Tibial nerve (tissue), 4 donors: ENCODE data around the gene PPM1L. TPM values are rescaled to one million over a fixed set of nuclear protein-coding genes. Genes with fewer than 3 reads are reported as not detected.
A peak's percentile ranks its signal among the peaks of the same experiment; 100 is the strongest.

Experiments
- DNase-seq, 2 donors: peaks; one replicate each; pipeline ENCODE4 v3.0.0-alpha.2; 2019; ENCODE audit warnings: low spot score in 2 of 2
- H3K27ac ChIP-seq, 4 donors: fragments of 200-600 bp; sonication (generic) in 3 of 4; one replicate each; pipeline ENCODE4 v1.5.1; 2017 to 2019; ENCODE audit warnings: mild to moderate bottlenecking in 1 of 4
- H3K27me3 ChIP-seq, 2 donors: fragments of 200-600 bp; sonication (generic) in 1 of 2; one replicate each; pipeline versions ENCODE4 v1.5.1 to v1.6.0; 2017 to 2019
- H3K36me3 ChIP-seq, 3 donors: fragments of 200-600 bp; sonication (generic); one replicate each; pipeline ENCODE4 v1.5.1; 2018 to 2019
- H3K4me1 ChIP-seq, 4 donors: fragments of 200-600 bp; sonication (generic) in 3 of 4; one replicate each; pipeline ENCODE4 v1.5.1; 2017 to 2019
- H3K4me3 ChIP-seq, 4 donors: fragments of 200-600 bp; sonication (generic) in 3 of 4; one replicate each; pipeline ENCODE4 v1.5.1; 2017 to 2019; ENCODE audit warnings: mild to moderate bottlenecking in 1 of 4, moderate library complexity in 1 of 4
- H3K9me3 ChIP-seq, 4 donors: fragments of 200-600 bp; sonication (generic) in 3 of 4; one replicate each; pipeline ENCODE4 v1.5.1; 2017 to 2019
- CTCF ChIP-seq, 5 experiments: fragments of 200-600 bp in 3 of 5; fragments of 450-650 bp in 2 of 5; sonication (generic) in 3 of 5; IDR thresholded peaks; one replicate each; pipeline ENCODE4 v1.5.1; 2016 to 2019; ENCODE audit warnings: antibody characterized with exemption in 5 of 5, mild to moderate bottlenecking in 3 of 5, moderate library complexity in 2 of 5
- EP300 ChIP-seq, 2 donors: sonication (generic); formaldehyde crosslinking; IDR thresholded peaks; one replicate each; pipeline ENCODE4 v1.6.1; 2017; ENCODE audit warnings: antibody characterized with exemption in 2 of 2, mild to moderate bottlenecking in 1 of 2
- POLR2A ChIP-seq, 2 donors: fragments of 450-650 bp; IDR thresholded peaks; one replicate each; pipeline ENCODE4 v1.6.1; 2017; ENCODE audit warnings: antibody characterized with exemption in 2 of 2, mild to moderate bottlenecking in 2 of 2, moderate library complexity in 2 of 2
- WGBS, 2 donors: methylation state at CpG; one replicate each; pipeline ENCODE4 v1.1.5; 2018; 5-methylcytosine and 5-hydroxymethylcytosine counted together
- total RNA-seq, 4 donors: library from RNA; depleted of rRNA; stranded (reverse); fragments of >200 nt; gene quantifications; one replicate each; pipeline ENCODE4 v1.1.0, GENCODE V29; 2016

PPM1L gene
- total RNA-seq, 4 donors from 2014 or later, result 13.2 to 41.0 (median 24.3) TPM

GRCh38 chr3:160911411-160911810, 155.4 kb downstream of the PPM1L start:
- H3K27me3 ChIP-seq, result no peaks in the 10 kb centered on the region
- TF ChIP-seq EP300 (IDR thresholded peaks at IDR 0.05), result no peak
- TF ChIP-seq CTCF (IDR thresholded peaks at IDR 0.05), result no peak
- TF ChIP-seq POLR2A (IDR thresholded peaks at IDR 0.05), result no peak

GRCh38 chr3:160916472-160916871, 160.4 kb downstream of the PPM1L start:
- TF ChIP-seq CTCF (IDR thresholded peaks at IDR 0.05) (no peak), EP300 (IDR thresholded peaks at IDR 0.05) (no peak), POLR2A (IDR thresholded peaks at IDR 0.05) (no peak)
- 75 to 88% methylated on average over 3 of the region's 3 CpGs for WGBS, 2 donors
- no peak overlapping the region for H3K4me3 ChIP-seq

More at GRCh38 chr3:160911411-160911810, 155.4 kb downstream of the PPM1L start:
- Histone ChIP-seq H3K36me3 (no peaks in the 10 kb centered on the region), H3K4me1 (no peaks in the 10 kb centered on the region), H3K27ac (no peak overlapping the region), H3K9me3 (peaks cover 0 to 5% (median 0%) of the 10 kb centered on the region in 4 donors), H3K4me3 (no peak overlapping the region)
- no peak for DNase-seq

GRCh38 chr3:160919942-160920341, 163.9 kb downstream of the PPM1L start:
- no peaks in the 10 kb centered on the region for H3K36me3 ChIP-seq
- DNase-seq, result no peak
- 81 to 91% methylated on average over 2 of the region's 2 CpGs for WGBS, 2 donors
- H3K4me3 ChIP-seq, result no peak overlapping the region
- H3K4me1 ChIP-seq, result peaks cover 0 to 4% (median 0%) of the 10 kb centered on the region in 4 donors
- TF ChIP-seq CTCF (IDR thresholded peaks at IDR 0.05) (no peak), EP300 (IDR thresholded peaks at IDR 0.05) (no peak), POLR2A (IDR thresholded peaks at IDR 0.05) (no peak)
- H3K9me3 ChIP-seq, result no peaks in the 10 kb centered on the region
- no peaks in the 10 kb centered on the region for H3K27me3 ChIP-seq
- no peak overlapping the region for H3K27ac ChIP-seq

More at GRCh38 chr3:160916472-160916871, 160.4 kb downstream of the PPM1L start:
- no peaks in the 10 kb centered on the region for H3K4me1 ChIP-seq
- no peaks in the 10 kb centered on the region for H3K9me3 ChIP-seq
- H3K27ac ChIP-seq, result no peak overlapping the region
- DNase-seq, result no peak
- H3K36me3 ChIP-seq, result no peaks in the 10 kb centered on the region
- H3K27me3 ChIP-seq, result no peaks in the 10 kb centered on the region

GRCh38 chr3:160921020-160921635, 165.1 kb downstream of the PPM1L start:
- Histone ChIP-seq H3K9me3 (no peaks in the 10 kb centered on the region), H3K4me3 (no peak overlapping the region), H3K27me3 (no peaks in the 10 kb centered on the region), H3K36me3 (no peaks in the 10 kb centered on the region), H3K4me1 (peaks cover 0 to 4% (median 0%) of the 10 kb centered on the region in 4 donors), H3K27ac (no peak overlapping the region)
- DNase-seq, result peak in 1 of 2 donors; percentile 22
- TF ChIP-seq CTCF (IDR thresholded peaks at IDR 0.05), result peak; percentile 57 to 87 (median 60)
- TF ChIP-seq POLR2A (IDR thresholded peaks at IDR 0.05), result no peak
- TF ChIP-seq EP300 (IDR thresholded peaks at IDR 0.05), result no peak
- WGBS, 2 donors, result 21 to 26% methylated on average over 4 of the region's 4 CpGs

- Histone ChIP-seq H3K4me1 (peaks cover 0 to 4% (median 0%) of the 10 kb centered on the region in 4 donors), H3K27ac (no peak overlapping the region), H3K9me3 (no peaks in the 10 kb centered on the region), H3K36me3 (no peaks in the 10 kb centered on the region), H3K27me3 (no peaks in the 10 kb centered on the region), H3K4me3 (no peak overlapping the region)
- no peak for DNase-seq
- WGBS, 2 donors, result 76 to 92% methylated on average over 1 of the region's 1 CpG
- TF ChIP-seq EP300 (IDR thresholded peaks at IDR 0.05), result no peak
- TF ChIP-seq POLR2A (IDR thresholded peaks at IDR 0.05), result no peak
- TF ChIP-seq CTCF (IDR thresholded peaks at IDR 0.05), result no peak
Measured at GRCh38 chr3:160924776-160925175, 168.7 kb downstream of the PPM1L start.
